Mucosa of rectum (tissue), 2 donors: Measurements from ENCODE around the gene HNF4A.
A peak's percentile ranks its signal among the peaks of the same experiment; 100 is the strongest.

ENCODE experiments used
- H3K27ac ChIP-seq, 2 donors: one replicate each; pipeline ENCODE4 v1.7.0; 2013; ENCODE audit warnings: inconsistent platforms in 2 of 2, low read depth in 2 of 2, low read length in 2 of 2
- H3K27me3 ChIP-seq, 2 donors: one replicate each; pipeline ENCODE4 v1.7.0; 2013; ENCODE audit warnings: low read length in 2 of 2; ENCODE audit not compliant: control insufficient read depth in 2 of 2, insufficient read depth in 2 of 2
- H3K36me3 ChIP-seq, 2 donors: one replicate each; pipeline ENCODE4 v1.7.0; 2013; ENCODE audit warnings: low read length in 2 of 2; ENCODE audit not compliant: control insufficient read depth in 2 of 2, insufficient read depth in 2 of 2
- H3K4me1 ChIP-seq, 2 donors: one replicate each; pipeline ENCODE4 v1.7.0; 2013; ENCODE audit warnings: low read length in 2 of 2, mild to moderate bottlenecking in 1 of 2; ENCODE audit not compliant: control insufficient read depth in 2 of 2, insufficient read depth in 2 of 2
- H3K4me3 ChIP-seq, 2 donors: one replicate each; pipeline ENCODE4 v1.7.0; 2013; ENCODE audit warnings: low read length in 2 of 2
- H3K9ac ChIP-seq, 2 donors: one replicate each; pipeline ENCODE4 v1.7.0; 2013; ENCODE audit warnings: low read length in 2 of 2, low read depth in 1 of 2, mild to moderate bottlenecking in 1 of 2
- H3K9me3 ChIP-seq, 2 donors: one replicate each; pipeline ENCODE4 v1.7.0; 2013; ENCODE audit warnings: low read length in 2 of 2; ENCODE audit not compliant: control insufficient read depth in 2 of 2
- donor health status: healthy.
- donor health status: Normal muscosa, but diverticular disease.

Gene HNF4A

GRCh38 chr20:44388466-44389023, 33.0 kb downstream of the HNF4A start:
- H3K4me3 ChIP-seq: no peak overlapping the region
- H3K9me3 ChIP-seq: no peaks in the 10 kb centered on the region
- H3K27me3 ChIP-seq: no peaks in the 10 kb centered on the region
- peaks cover 4 to 6% of the 10 kb centered on the region in 2 donors for H3K36me3 ChIP-seq
- peak overlapping the region; percentile 28 to 57 for H3K27ac ChIP-seq
- peaks cover 16 to 30% of the 10 kb centered on the region in 2 donors for H3K4me1 ChIP-seq
- H3K9ac ChIP-seq: peak overlapping the region in 1 of 2 donors; percentile 24

- Histone ChIP-seq H3K9me3 (no peaks in the 10 kb centered on the region), H3K9ac (no peak overlapping the region), H3K4me3 (no peak overlapping the region), H3K27me3 (no peaks in the 10 kb centered on the region), H3K4me1 (peaks cover 17 to 27% of the 10 kb centered on the region in 2 donors), H3K27ac (no peak overlapping the region), H3K36me3 (peaks cover 4 to 6% of the 10 kb centered on the region in 2 donors)
These were observed 34.4 kb downstream of the HNF4A start for GRCh38 chr20:44389871-44390270.

GRCh38 chr20:44390280-44390679, 34.8 kb downstream of the HNF4A start:
- Histone ChIP-seq H3K27me3 (no peaks in the 10 kb centered on the region), H3K36me3 (peaks cover 4 to 6% of the 10 kb centered on the region in 2 donors), H3K9ac (no peak overlapping the region), H3K4me1 (peaks cover 18 to 31% of the 10 kb centered on the region in 2 donors), H3K27ac (no peak overlapping the region), H3K9me3 (no peaks in the 10 kb centered on the region), H3K4me3 (no peak overlapping the region)

- Histone ChIP-seq H3K36me3 (peaks cover 4 to 6% of the 10 kb centered on the region in 2 donors), H3K9me3 (no peaks in the 10 kb centered on the region), H3K4me1 (peaks cover 25 to 46% of the 10 kb centered on the region in 2 donors), H3K27me3 (no peaks in the 10 kb centered on the region), H3K4me3 (no peak overlapping the region), H3K27ac (peak overlapping the region; percentile 85 to 88), H3K9ac (peak overlapping the region in 1 of 2 donors; percentile 28)
These were observed 36.7 kb downstream of the HNF4A start for GRCh38 chr20:44392088-44392775.

GRCh38 chr20:44392776-44393607, 37.5 kb downstream of the HNF4A start:
- H3K36me3 ChIP-seq: peaks cover 4 to 6% of the 10 kb centered on the region in 2 donors
- H3K9ac ChIP-seq: peak overlapping the region in 1 of 2 donors; percentile 28
- peak overlapping the region; percentile 85 to 88 for H3K27ac ChIP-seq
- no peaks in the 10 kb centered on the region for H3K9me3 ChIP-seq
- no peaks in the 10 kb centered on the region for H3K27me3 ChIP-seq
- peaks cover 24 to 49% of the 10 kb centered on the region in 2 donors for H3K4me1 ChIP-seq
- H3K4me3 ChIP-seq: no peak overlapping the region

- Histone ChIP-seq H3K36me3 (peaks cover 4 to 6% of the 10 kb centered on the region in 2 donors), H3K9ac (peak overlapping the region in 1 of 2 donors; percentile 28), H3K27ac (peak overlapping the region; percentile 85 to 88), H3K9me3 (no peaks in the 10 kb centered on the region), H3K4me3 (no peak overlapping the region), H3K27me3 (no peaks in the 10 kb centered on the region), H3K4me1 (peaks cover 19 to 49% of the 10 kb centered on the region in 2 donors)
These were observed 38.3 kb downstream of the HNF4A start for GRCh38 chr20:44393608-44394451.

GRCh38 chr20:44394452-44394701, 38.9 kb downstream of the HNF4A start:
- H3K36me3 ChIP-seq: peaks cover 4 to 5% of the 10 kb centered on the region in 2 donors
- peaks cover 19 to 51% of the 10 kb centered on the region in 2 donors for H3K4me1 ChIP-seq
- H3K9ac ChIP-seq: no peak overlapping the region
- H3K27ac ChIP-seq: no peak overlapping the region
- H3K27me3 ChIP-seq: no peaks in the 10 kb centered on the region
- no peak overlapping the region for H3K4me3 ChIP-seq
- no peaks in the 10 kb centered on the region for H3K9me3 ChIP-seq

- no peaks in the 10 kb centered on the region for H3K27me3 ChIP-seq
- H3K9ac ChIP-seq: peak overlapping the region in 1 of 2 donors; percentile 9
- peak overlapping the region in 1 of 2 donors; percentile 2 for H3K27ac ChIP-seq
- H3K4me1 ChIP-seq: peaks cover 22 to 56% of the 10 kb centered on the region in 2 donors
- H3K9me3 ChIP-seq: no peaks in the 10 kb centered on the region
- peaks cover 2 to 3% of the 10 kb centered on the region in 2 donors for H3K36me3 ChIP-seq
- H3K4me3 ChIP-seq: no peak overlapping the region
These were observed 39.4 kb downstream of the HNF4A start for GRCh38 chr20:44394702-44395460.
